ENCODE measurements around the gene VAPB. TPM values are rescaled to one million over a fixed set of nuclear protein-coding genes. Genes with fewer than 3 reads are reported as not detected.

VAPB gene
- polyA plus RNA-seq, 1 donor from 2014 or later: 32.5 TPM

GRCh38 chr20:58398254-58398653, 9.2 kb downstream of the VAPB start:
- H3K9me2 ChIP-seq (ENCODE audit: insufficient read depth, low read length): no peaks in the 10 kb centered on the region
- no peaks in the 10 kb centered on the region for H4K20me1 ChIP-seq (ENCODE audit: insufficient read depth)
- no peak overlapping the region for H2AFZ ChIP-seq (ENCODE audit: low read depth, low read length)
- no peak overlapping the region for H3K4me2 ChIP-seq (ENCODE audit: low read length)
- TF ChIP-seq TAF1 (IDR thresholded peaks at IDR 0.05; ENCODE audit: low read depth) (no peak), EZH2 (IDR thresholded peaks at IDR 0.05; ENCODE audit: borderline replicate concordance, insufficient read depth, low read length, poor library complexity, severe bottlenecking) (no peak), SMC3 (conservative IDR thresholded peaks at IDR 0.05; ENCODE audit: poor library complexity) (no peak), MXI1 (conservative IDR thresholded peaks at IDR 0.05; ENCODE audit: poor library complexity, severe bottlenecking) (no peak), RAD21 (conservative IDR thresholded peaks at IDR 0.05) (no peak), EP300 (conservative IDR thresholded peaks at IDR 0.05; ENCODE audit: poor library complexity, severe bottlenecking) (no peak), CTCF (IDR thresholded peaks at IDR 0.05; ENCODE audit: poor library complexity, severe bottlenecking) (no peak), POLR2AphosphoS5 (IDR thresholded peaks at IDR 0.05) (no peak), REST (IDR thresholded peaks at IDR 0.05; ENCODE audit: borderline replicate concordance) (no peak)
- H3K27me3 ChIP-seq (ENCODE audit: insufficient read depth, low read depth, low read length): no peaks in the 10 kb centered on the region
- H3K79me2 ChIP-seq (replicated peaks; ENCODE audit: insufficient read depth, low read length): peaks cover 80% of the 10 kb centered on the region
- no peak overlapping the region for H3K27ac ChIP-seq (ENCODE audit: low read length)
- no peak overlapping the region for H3K9ac ChIP-seq (ENCODE audit: low read length)
- H3F3A ChIP-seq (ENCODE audit: insufficient read depth, low read length, poor library complexity, severe bottlenecking): no peaks in the 10 kb centered on the region
- no peaks in the 10 kb centered on the region for H3K9me3 ChIP-seq (ENCODE audit: low read length)
- no peaks in the 10 kb centered on the region for H3K36me3 ChIP-seq (ENCODE audit: insufficient read depth, low read length)
- no peak overlapping the region for H3K4me3 ChIP-seq (ENCODE audit: low read length)

- Histone ChIP-seq H3K79me2 (replicated peaks; ENCODE audit: insufficient read depth, low read length) (peaks cover 76% of the 10 kb centered on the region), H3K4me2 (ENCODE audit: low read length) (no peak overlapping the region)
- TF ChIP-seq POLR2AphosphoS5 (IDR thresholded peaks at IDR 0.05): no peak
- no peak for TF ChIP-seq EP300 (conservative IDR thresholded peaks at IDR 0.05; ENCODE audit: poor library complexity, severe bottlenecking)
- no peak for TF ChIP-seq CTCF (IDR thresholded peaks at IDR 0.05; ENCODE audit: poor library complexity, severe bottlenecking)
- TF ChIP-seq MXI1 (conservative IDR thresholded peaks at IDR 0.05; ENCODE audit: poor library complexity, severe bottlenecking): no peak
- TF ChIP-seq RAD21 (conservative IDR thresholded peaks at IDR 0.05): no peak
- TF ChIP-seq SMC3 (conservative IDR thresholded peaks at IDR 0.05; ENCODE audit: poor library complexity): no peak
- TF ChIP-seq REST (IDR thresholded peaks at IDR 0.05; ENCODE audit: borderline replicate concordance): no peak
- TF ChIP-seq EZH2 (IDR thresholded peaks at IDR 0.05; ENCODE audit: borderline replicate concordance, insufficient read depth, low read length, poor library complexity, severe bottlenecking): no peak
- TF ChIP-seq TAF1 (IDR thresholded peaks at IDR 0.05; ENCODE audit: low read depth): no peak
Observed at GRCh38 chr20:58399926-58400325, 10.9 kb downstream of the VAPB start.

More at GRCh38 chr20:58399926-58400325, 10.9 kb downstream of the VAPB start:
- H3K27ac ChIP-seq (ENCODE audit: low read length): no peak overlapping the region
- no peaks in the 10 kb centered on the region for H3K9me2 ChIP-seq (ENCODE audit: insufficient read depth, low read length)
- H3F3A ChIP-seq (ENCODE audit: insufficient read depth, low read length, poor library complexity, severe bottlenecking): no peaks in the 10 kb centered on the region
- H3K9me3 ChIP-seq (ENCODE audit: low read length): no peaks in the 10 kb centered on the region
- no peaks in the 10 kb centered on the region for H4K20me1 ChIP-seq (ENCODE audit: insufficient read depth)
- H2AFZ ChIP-seq (ENCODE audit: low read depth, low read length): no peak overlapping the region
- no peak overlapping the region for H3K4me3 ChIP-seq (ENCODE audit: low read length)
- no peaks in the 10 kb centered on the region for H3K36me3 ChIP-seq (ENCODE audit: insufficient read depth, low read length)
- H3K9ac ChIP-seq (ENCODE audit: low read length): no peak overlapping the region
- no peaks in the 10 kb centered on the region for H3K27me3 ChIP-seq (ENCODE audit: insufficient read depth, low read depth, low read length)

Data from neural cell (in vitro differentiated cells).